Activated CD4-positive, CD25-positive, alpha-beta regulatory T cell (primary cell): ENCODE measurements around the gene UBE2D4.
A peak's percentile ranks its signal among the peaks of the same experiment; 100 is the strongest.
"Not testable (repeated sequence)": the region's sequence is repeated elsewhere in the genome, so short reads cannot be mapped to it uniquely, and the experiment has no call there.

Experiments used
- DNase-seq, 4 experiments: peaks; one replicate each; lab custom pipeline; 2025; lab: John Stamatoyannopoulos, UW

UBE2D4 gene

GRCh38 chr7:43925984-43926797 is at the start of gene UBE2D4:
UBE2D4 (plus strand) TSS chr7:43926436; CDS start chr7:43926533, 97 bp downstream.
- peak; percentile 71 to 81 (median 79) for DNase-seq

- DNase-seq: no peak
These were observed 49.1 kb upstream of the UBE2D4 start for GRCh38 chr7:43876976-43877745.

GRCh38 chr7:43877968-43878864 is 48.0 kb upstream of the UBE2D4 start:
- no peak for DNase-seq

- no peak for DNase-seq
These were observed 47.4 kb upstream of the UBE2D4 start for GRCh38 chr7:43878867-43879266.

GRCh38 chr7:43879477-43879876 is 46.8 kb upstream of the UBE2D4 start:
- no peak for DNase-seq

GRCh38 chr7:43880596-43880995 is 45.6 kb upstream of the UBE2D4 start:
- no peak for DNase-seq

- DNase-seq: no peak
These were observed 42.0 kb upstream of the UBE2D4 start for GRCh38 chr7:43884209-43884608.

- DNase-seq: no peak
These were observed 41.6 kb upstream of the UBE2D4 start for GRCh38 chr7:43884617-43885016.

- DNase-seq: no peak
These were observed 37.0 kb upstream of the UBE2D4 start for GRCh38 chr7:43888993-43889945.

- no peak for DNase-seq
These were observed 35.8 kb upstream of the UBE2D4 start for GRCh38 chr7:43890468-43890867.

- no peak for DNase-seq
These were observed 34.9 kb upstream of the UBE2D4 start for GRCh38 chr7:43891069-43891955.

- no peak for DNase-seq
These were observed 30.3 kb upstream of the UBE2D4 start for GRCh38 chr7:43895847-43896415.

GRCh38 chr7:43898571-43898970 is 27.7 kb upstream of the UBE2D4 start:
- not testable (repeated sequence) for DNase-seq

- DNase-seq: no peak
These were observed 23.6 kb upstream of the UBE2D4 start for GRCh38 chr7:43902542-43903054.

- DNase-seq: no peak
These were observed 21.6 kb upstream of the UBE2D4 start for GRCh38 chr7:43904533-43905208.

GRCh38 chr7:43905209-43905946 is 20.9 kb upstream of the UBE2D4 start:
- no peak for DNase-seq

GRCh38 chr7:43905956-43906330 is 20.3 kb upstream of the UBE2D4 start:
- no peak for DNase-seq
